T47D (cell line): ENCODE measurements around the gene TLR7.

Source experiments
- DNase-seq, 2 experiments: peaks; one replicate each; pipeline versions ENCODE4 v3.0.0 to v3.0.0-alpha.2; 2011 to 2012; ENCODE audit warnings: low read depth in 1 of 2, low spot score in 1 of 2
- JUND ChIP-seq: IDR thresholded peaks from 2 replicates; pipeline ENCODE4 v1.6.1; 2012; ENCODE audit warnings: low read depth
- in situ Hi-C: cut with HindIII; loops from 2 replicates; pipeline ENCODE4 v1.10.0; 2016; ENCODE audit warnings: low sequenced_read_pairs, low pct_unique_long_range_greater_than_20kb

The TLR7 gene

DNA sequence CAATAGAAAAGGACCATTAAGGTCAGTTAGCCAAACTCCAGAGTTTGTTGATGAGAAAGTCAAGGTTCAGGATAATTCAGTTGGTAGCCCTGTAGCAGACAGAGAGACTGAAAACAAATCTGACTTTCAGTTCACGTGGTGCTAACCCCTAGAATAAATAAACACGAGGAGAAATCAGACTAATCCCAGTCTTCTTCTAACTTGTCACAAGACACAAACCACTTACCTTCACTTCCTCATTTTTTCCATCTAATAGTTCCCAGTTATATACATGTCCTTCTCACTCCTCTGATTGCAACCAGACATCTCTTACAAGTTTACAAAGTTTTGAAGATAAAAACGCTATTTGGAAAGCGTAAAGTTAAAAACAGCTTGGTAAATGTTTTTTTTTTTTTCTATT lies 7.7 kb downstream of the TLR7 start:
- no peak for DNase-seq
- TF ChIP-seq JUND = no peak
- in situ Hi-C loops = no loop called here

GRCh38 chrX:12877386-12877785 lies 10.5 kb downstream of the TLR7 start:
- in situ Hi-C loops = no loop called here
- no peak for DNase-seq

GRCh38 chrX:12878536-12878935 lies 11.7 kb downstream of the TLR7 start:
- no peak for TF ChIP-seq JUND
- in situ Hi-C loops = no loop called here
- DNase-seq = no peak

More at GRCh38 chrX:12877386-12877785, 10.5 kb downstream of the TLR7 start:
- TF ChIP-seq JUND = no peak

DNA sequence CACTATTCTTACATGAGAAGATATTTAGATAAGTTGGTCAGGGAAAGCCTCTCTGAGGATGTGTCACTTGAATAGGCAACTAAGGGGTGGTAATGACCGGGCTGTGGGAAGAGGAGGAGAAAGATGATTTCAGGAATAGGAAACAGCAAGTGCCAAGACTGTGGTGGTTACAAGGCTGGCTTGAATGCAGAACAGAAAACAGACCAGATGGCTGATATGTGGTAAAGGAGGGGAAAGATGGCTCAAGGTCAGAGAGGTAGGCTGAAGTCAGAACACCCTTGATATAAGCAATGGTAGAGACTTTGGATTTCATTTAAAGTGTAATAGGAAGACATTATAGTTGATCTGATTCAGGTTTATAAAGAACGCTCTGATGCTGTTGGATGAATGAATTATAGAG lies 15.0 kb downstream of the TLR7 start:
- DNase-seq = no peak
- in situ Hi-C loops = no loop called here
- no peak for TF ChIP-seq JUND

DNA sequence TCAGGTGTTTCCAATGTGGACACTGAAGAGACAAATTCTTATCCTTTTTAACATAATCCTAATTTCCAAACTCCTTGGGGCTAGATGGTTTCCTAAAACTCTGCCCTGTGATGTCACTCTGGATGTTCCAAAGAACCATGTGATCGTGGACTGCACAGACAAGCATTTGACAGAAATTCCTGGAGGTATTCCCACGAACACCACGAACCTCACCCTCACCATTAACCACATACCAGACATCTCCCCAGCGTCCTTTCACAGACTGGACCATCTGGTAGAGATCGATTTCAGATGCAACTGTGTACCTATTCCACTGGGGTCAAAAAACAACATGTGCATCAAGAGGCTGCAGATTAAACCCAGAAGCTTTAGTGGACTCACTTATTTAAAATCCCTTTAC lies 18.6 kb downstream of the TLR7 start:
- no peak for DNase-seq
- TF ChIP-seq JUND = no peak
- in situ Hi-C loops = no loop called here

DNA sequence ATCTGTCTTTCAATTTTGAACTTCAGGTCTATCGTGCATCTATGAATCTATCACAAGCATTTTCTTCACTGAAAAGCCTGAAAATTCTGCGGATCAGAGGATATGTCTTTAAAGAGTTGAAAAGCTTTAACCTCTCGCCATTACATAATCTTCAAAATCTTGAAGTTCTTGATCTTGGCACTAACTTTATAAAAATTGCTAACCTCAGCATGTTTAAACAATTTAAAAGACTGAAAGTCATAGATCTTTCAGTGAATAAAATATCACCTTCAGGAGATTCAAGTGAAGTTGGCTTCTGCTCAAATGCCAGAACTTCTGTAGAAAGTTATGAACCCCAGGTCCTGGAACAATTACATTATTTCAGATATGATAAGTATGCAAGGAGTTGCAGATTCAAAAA lies 19.7 kb downstream of the TLR7 start:
- in situ Hi-C loops = no loop called here
- DNase-seq = no peak
- no peak for TF ChIP-seq JUND

DNA sequence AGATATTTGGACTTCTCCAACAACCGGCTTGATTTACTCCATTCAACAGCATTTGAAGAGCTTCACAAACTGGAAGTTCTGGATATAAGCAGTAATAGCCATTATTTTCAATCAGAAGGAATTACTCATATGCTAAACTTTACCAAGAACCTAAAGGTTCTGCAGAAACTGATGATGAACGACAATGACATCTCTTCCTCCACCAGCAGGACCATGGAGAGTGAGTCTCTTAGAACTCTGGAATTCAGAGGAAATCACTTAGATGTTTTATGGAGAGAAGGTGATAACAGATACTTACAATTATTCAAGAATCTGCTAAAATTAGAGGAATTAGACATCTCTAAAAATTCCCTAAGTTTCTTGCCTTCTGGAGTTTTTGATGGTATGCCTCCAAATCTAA lies 20.3 kb downstream of the TLR7 start:
- in situ Hi-C loops = no loop called here

DNA sequence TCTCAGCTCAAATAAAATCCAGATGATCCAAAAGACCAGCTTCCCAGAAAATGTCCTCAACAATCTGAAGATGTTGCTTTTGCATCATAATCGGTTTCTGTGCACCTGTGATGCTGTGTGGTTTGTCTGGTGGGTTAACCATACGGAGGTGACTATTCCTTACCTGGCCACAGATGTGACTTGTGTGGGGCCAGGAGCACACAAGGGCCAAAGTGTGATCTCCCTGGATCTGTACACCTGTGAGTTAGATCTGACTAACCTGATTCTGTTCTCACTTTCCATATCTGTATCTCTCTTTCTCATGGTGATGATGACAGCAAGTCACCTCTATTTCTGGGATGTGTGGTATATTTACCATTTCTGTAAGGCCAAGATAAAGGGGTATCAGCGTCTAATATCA lies 20.9 kb downstream of the TLR7 start:
- in situ Hi-C loops = no loop called here
- DNase-seq = no peak
- TF ChIP-seq JUND = no peak

More for the DNA sequence above, 20.3 kb downstream of the TLR7 start:
- no peak for TF ChIP-seq JUND
- DNase-seq = no peak

- in situ Hi-C loops = no loop called here
- DNase-seq = no peak
Observed at GRCh38 chrX:12890467-12890866, 23.6 kb downstream of the TLR7 start.

GRCh38 chrX:12891171-12891570 lies 24.3 kb downstream of the TLR7 start:
- in situ Hi-C loops = no loop called here
- no peak for TF ChIP-seq JUND
- DNase-seq = no peak

More at GRCh38 chrX:12890467-12890866, 23.6 kb downstream of the TLR7 start:
- TF ChIP-seq JUND = no peak

- no peak for DNase-seq
- TF ChIP-seq JUND = no peak
- in situ Hi-C loops = no loop called here
Observed at GRCh38 chrX:12891915-12892506, 25.1 kb downstream of the TLR7 start.

- no peak for DNase-seq
- in situ Hi-C loops = no loop called here
- no peak for TF ChIP-seq JUND
Observed at GRCh38 chrX:12892716-12893115, 25.8 kb downstream of the TLR7 start.

GRCh38 chrX:12894074-12895030 lies 27.5 kb downstream of the TLR7 start:
- TF ChIP-seq JUND = no peak
- DNase-seq = peak; percentile 17 to 48
- in situ Hi-C loops = no loop called here
